ENCODE measurements around the gene ACTN4. TPM values are rescaled to one million over a fixed set of nuclear protein-coding genes. Genes with fewer than 3 reads are reported as not detected.

Gene ACTN4
- total RNA-seq, 4 donors from 2014 or later = 259 to 844 (median 429) TPM

- Histone ChIP-seq H3K36me3 (no peaks in the 10 kb centered on the region), H3K27me3 (no peaks in the 10 kb centered on the region), H3K9me3 (no peaks in the 10 kb centered on the region), H3K27ac (no peak overlapping the region), H3K4me3 (no peak overlapping the region), H3K4me1 (no peaks in the 10 kb centered on the region)
- intact Hi-C loops (cut with DNase I; ENCODE audit: low total_unique reads) = no loop called here
- no peak for TF ChIP-seq CTCF (IDR thresholded peaks at IDR 0.05)
- TF ChIP-seq POLR2A (IDR thresholded peaks at IDR 0.05) = no peak
- no peak for DNase-seq
Measured at GRCh38 chr19:38615007-38615581, 32.4 kb upstream of the ACTN4 start.

GRCh38 chr19:38616265-38616664 is 31.2 kb upstream of the ACTN4 start:
- Histone ChIP-seq H3K4me1 (no peaks in the 10 kb centered on the region), H3K27me3 (no peaks in the 10 kb centered on the region), H3K4me3 (no peak overlapping the region), H3K27ac (no peak overlapping the region), H3K36me3 (no peaks in the 10 kb centered on the region), H3K9me3 (no peaks in the 10 kb centered on the region)
- no peak for DNase-seq
- TF ChIP-seq POLR2A (IDR thresholded peaks at IDR 0.05) = no peak
- TF ChIP-seq CTCF (IDR thresholded peaks at IDR 0.05) = no peak
- intact Hi-C loops (cut with DNase I; ENCODE audit: low total_unique reads) = no loop called here

- no peaks in the 10 kb centered on the region for H3K4me1 ChIP-seq
- TF ChIP-seq CTCF (IDR thresholded peaks at IDR 0.05) (no peak), POLR2A (IDR thresholded peaks at IDR 0.05) (no peak)
- H3K27ac ChIP-seq = no peak overlapping the region
- H3K27me3 ChIP-seq = no peaks in the 10 kb centered on the region
- H3K4me3 ChIP-seq = no peak overlapping the region
- intact Hi-C loops (cut with DNase I; ENCODE audit: low total_unique reads) = no loop called here
- DNase-seq = no peak
- no peaks in the 10 kb centered on the region for H3K9me3 ChIP-seq
- H3K36me3 ChIP-seq = no peaks in the 10 kb centered on the region
Measured at GRCh38 chr19:38617283-38617763, 30.1 kb upstream of the ACTN4 start.

GRCh38 chr19:38617764-38618589 is 29.5 kb upstream of the ACTN4 start, which contains the start of gene MAP4K1:
Gene MAP4K1, minus strand, starts transcription at chr19:38617953. Its CDS starts 58 bp downstream, at chr19:38617895.
- H3K27me3 ChIP-seq = no peaks in the 10 kb centered on the region
- H3K4me3 ChIP-seq = peak within 1 kb of the TSS; percentile 67 to 90
- no peaks in the 10 kb centered on the region for H3K36me3 ChIP-seq
- H3K9me3 ChIP-seq = no peaks in the 10 kb centered on the region
- intact Hi-C loops (cut with DNase I; ENCODE audit: low total_unique reads) = no loop called here
- DNase-seq = peak in 1 of 2 donors; percentile 28
- TF ChIP-seq POLR2A (IDR thresholded peaks at IDR 0.05) (no peak), CTCF (IDR thresholded peaks at IDR 0.05) (no peak)
- H3K4me1 ChIP-seq = no peaks in the 10 kb centered on the region
- peak within 1 kb of the TSS; percentile 58 to 77 for H3K27ac ChIP-seq
